ENCODE measurements around the gene SEC61B.

DNA sequence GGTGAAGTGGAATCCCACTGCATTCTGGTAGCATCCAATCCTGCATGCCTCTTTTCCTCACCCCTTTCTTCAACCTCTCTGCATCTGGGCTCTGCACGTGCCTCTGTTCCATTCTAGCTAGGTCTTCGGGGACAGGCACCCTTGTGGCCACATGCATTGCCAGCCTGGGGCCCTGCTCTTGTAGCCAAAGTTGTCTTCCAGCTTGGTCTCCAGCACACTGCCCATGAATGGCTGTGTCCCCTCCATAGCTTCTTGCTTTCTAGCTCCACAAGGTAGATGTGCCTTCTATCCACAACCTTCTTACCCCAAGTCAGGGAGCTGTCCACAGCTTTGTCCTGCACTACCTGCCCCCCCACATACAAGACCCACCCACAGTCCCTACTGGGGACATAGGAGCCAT is 32.9 kb upstream of the SEC61B start:
- TF ChIP-seq, protein P1, sequence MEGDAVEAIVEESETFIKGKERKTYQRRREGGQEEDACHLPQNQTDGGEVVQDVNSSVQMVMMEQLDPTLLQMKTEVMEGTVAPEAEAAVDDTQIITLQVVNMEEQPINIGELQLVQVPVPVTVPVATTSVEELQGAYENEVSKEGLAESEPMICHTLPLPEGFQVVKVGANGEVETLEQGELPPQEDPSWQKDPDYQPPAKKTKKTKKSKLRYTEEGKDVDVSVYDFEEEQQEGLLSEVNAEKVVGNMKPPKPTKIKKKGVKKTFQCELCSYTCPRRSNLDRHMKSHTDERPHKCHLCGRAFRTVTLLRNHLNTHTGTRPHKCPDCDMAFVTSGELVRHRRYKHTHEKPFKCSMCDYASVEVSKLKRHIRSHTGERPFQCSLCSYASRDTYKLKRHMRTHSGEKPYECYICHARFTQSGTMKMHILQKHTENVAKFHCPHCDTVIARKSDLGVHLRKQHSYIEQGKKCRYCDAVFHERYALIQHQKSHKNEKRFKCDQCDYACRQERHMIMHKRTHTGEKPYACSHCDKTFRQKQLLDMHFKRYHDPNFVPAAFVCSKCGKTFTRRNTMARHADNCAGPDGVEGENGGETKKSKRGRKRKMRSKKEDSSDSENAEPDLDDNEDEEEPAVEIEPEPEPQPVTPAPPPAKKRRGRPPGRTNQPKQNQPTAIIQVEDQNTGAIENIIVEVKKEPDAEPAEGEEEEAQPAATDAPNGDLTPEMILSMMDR (IDR thresholded peaks at IDR 0.05): no peak
- no peak for TF ChIP-seq POLR2AphosphoS5 (IDR thresholded peaks at IDR 0.05)
- TF ChIP-seq POLR2A (IDR thresholded peaks at IDR 0.05): no peak
- TF ChIP-seq EP300 (IDR thresholded peaks at IDR 0.05): no peak

Data from upper lobe of left lung (tissue), 4 donors.